ENCODE measurements around the gene CHKA.

CHKA gene

GRCh38 chr11:68020575-68020974 lies 100.6 kb downstream of the CHKA start:
- DNase-seq = no peak
- H3K27me3 Mint-ChIP-seq = peaks cover 4% of the 10 kb centered on the region
- no peak overlapping the region for H3K4me3 Mint-ChIP-seq
- H3K9me3 Mint-ChIP-seq = no peaks in the 10 kb centered on the region
- H3K27ac Mint-ChIP-seq = no peak overlapping the region
- no peaks in the 10 kb centered on the region for H3K4me1 Mint-ChIP-seq
- CTCF ChIA-PET = no interaction called here
- H3K36me3 Mint-ChIP-seq = no peaks in the 10 kb centered on the region

- Mint-ChIP-seq H3K4me1 (no peaks in the 10 kb centered on the region), H3K27me3 (peaks cover 4% of the 10 kb centered on the region), H3K9me3 (no peaks in the 10 kb centered on the region), H3K36me3 (no peaks in the 10 kb centered on the region), H3K4me3 (no peak overlapping the region), H3K27ac (no peak overlapping the region)
- DNase-seq = no peak
- CTCF ChIA-PET = no interaction called here
Observed at GRCh38 chr11:68019486-68019885, 101.7 kb downstream of the CHKA start.

GRCh38 chr11:68018730-68019190 lies 102.4 kb downstream of the CHKA start:
- H3K4me1 Mint-ChIP-seq = no peaks in the 10 kb centered on the region
- no peak overlapping the region for H3K27ac Mint-ChIP-seq
- H3K4me3 Mint-ChIP-seq = no peak overlapping the region
- H3K36me3 Mint-ChIP-seq = no peaks in the 10 kb centered on the region
- CTCF ChIA-PET = no interaction called here
- peaks cover 4% of the 10 kb centered on the region for H3K27me3 Mint-ChIP-seq
- no peak for DNase-seq
- no peaks in the 10 kb centered on the region for H3K9me3 Mint-ChIP-seq

GRCh38 chr11:68017980-68018729 lies 103.0 kb downstream of the CHKA start:
- no peak overlapping the region for H3K27ac Mint-ChIP-seq
- DNase-seq = no peak
- no peak overlapping the region for H3K4me3 Mint-ChIP-seq
- H3K36me3 Mint-ChIP-seq = no peaks in the 10 kb centered on the region
- H3K4me1 Mint-ChIP-seq = no peaks in the 10 kb centered on the region
- no peaks in the 10 kb centered on the region for H3K9me3 Mint-ChIP-seq
- CTCF ChIA-PET = no interaction called here
- H3K27me3 Mint-ChIP-seq = peaks cover 4% of the 10 kb centered on the region

GRCh38 chr11:68016904-68017817 lies 104.0 kb downstream of the CHKA start:
- peaks cover 4% of the 10 kb centered on the region for H3K27me3 Mint-ChIP-seq
- CTCF ChIA-PET = no interaction called here

GRCh38 chr11:68016161-68016903 lies 104.9 kb downstream of the CHKA start:
- H3K36me3 Mint-ChIP-seq = no peaks in the 10 kb centered on the region
- CTCF ChIA-PET = no interaction called here
- peaks cover 4% of the 10 kb centered on the region for H3K27me3 Mint-ChIP-seq
- no peak for DNase-seq
- no peaks in the 10 kb centered on the region for H3K9me3 Mint-ChIP-seq
- no peak overlapping the region for H3K4me3 Mint-ChIP-seq
- H3K4me1 Mint-ChIP-seq = no peaks in the 10 kb centered on the region
- H3K27ac Mint-ChIP-seq = no peak overlapping the region

More at GRCh38 chr11:68016904-68017817, 104.0 kb downstream of the CHKA start:
- Mint-ChIP-seq H3K27ac (no peak overlapping the region), H3K4me3 (no peak overlapping the region), H3K9me3 (no peaks in the 10 kb centered on the region), H3K36me3 (no peaks in the 10 kb centered on the region), H3K4me1 (no peaks in the 10 kb centered on the region)
- no peak for DNase-seq

GRCh38 chr11:68015467-68015866 lies 105.7 kb downstream of the CHKA start:
- H3K4me1 Mint-ChIP-seq = no peaks in the 10 kb centered on the region
- peaks cover 4% of the 10 kb centered on the region for H3K27me3 Mint-ChIP-seq
- H3K4me3 Mint-ChIP-seq = no peak overlapping the region
- DNase-seq = no peak
- H3K27ac Mint-ChIP-seq = no peak overlapping the region
- no peaks in the 10 kb centered on the region for H3K36me3 Mint-ChIP-seq
- CTCF ChIA-PET = no interaction called here
- no peaks in the 10 kb centered on the region for H3K9me3 Mint-ChIP-seq

- H3K27me3 Mint-ChIP-seq = peaks cover 9% of the 10 kb centered on the region
Observed at GRCh38 chr11:68014947-68015447, 106.2 kb downstream of the CHKA start.

GRCh38 chr11:68014157-68014946 lies 106.8 kb downstream of the CHKA start:
- no peaks in the 10 kb centered on the region for H3K9me3 Mint-ChIP-seq

More at GRCh38 chr11:68014947-68015447, 106.2 kb downstream of the CHKA start:
- no peak overlapping the region for H3K27ac Mint-ChIP-seq
- no peak for DNase-seq
- H3K4me1 Mint-ChIP-seq = peaks cover 1% of the 10 kb centered on the region
- CTCF ChIA-PET = no interaction called here
- no peak overlapping the region for H3K4me3 Mint-ChIP-seq
- H3K36me3 Mint-ChIP-seq = no peaks in the 10 kb centered on the region
- no peaks in the 10 kb centered on the region for H3K9me3 Mint-ChIP-seq

GRCh38 chr11:68013611-68014156 lies 107.5 kb downstream of the CHKA start:
- H3K27ac Mint-ChIP-seq = no peak overlapping the region
- peaks cover 14% of the 10 kb centered on the region for H3K4me1 Mint-ChIP-seq
- DNase-seq = no peak

More at GRCh38 chr11:68014157-68014946, 106.8 kb downstream of the CHKA start:
- Mint-ChIP-seq H3K4me3 (no peak overlapping the region), H3K27ac (no peak overlapping the region), H3K36me3 (no peaks in the 10 kb centered on the region), H3K4me1 (peaks cover 7% of the 10 kb centered on the region), H3K27me3 (peaks cover 10% of the 10 kb centered on the region)
- DNase-seq = no peak
- CTCF ChIA-PET = interaction anchor here (0.5 kb wide), 1 partner anchor 191 kb away, joined by 4 read pairs; no protein-coding TSS in a partner anchor

GRCh38 chr11:68012843-68013610 lies 108.2 kb downstream of the CHKA start:
- H3K9me3 Mint-ChIP-seq = no peaks in the 10 kb centered on the region
- no peak overlapping the region for H3K4me3 Mint-ChIP-seq
- H3K27ac Mint-ChIP-seq = no peak overlapping the region
- H3K4me1 Mint-ChIP-seq = peaks cover 14% of the 10 kb centered on the region
- H3K27me3 Mint-ChIP-seq = peaks cover 18% of the 10 kb centered on the region
- CTCF ChIA-PET = no interaction called here
- no peak for DNase-seq
- no peaks in the 10 kb centered on the region for H3K36me3 Mint-ChIP-seq

More at GRCh38 chr11:68013611-68014156, 107.5 kb downstream of the CHKA start:
- H3K4me3 Mint-ChIP-seq = no peak overlapping the region
- CTCF ChIA-PET = no interaction called here
- H3K27me3 Mint-ChIP-seq = peaks cover 17% of the 10 kb centered on the region
- no peaks in the 10 kb centered on the region for H3K9me3 Mint-ChIP-seq
- no peaks in the 10 kb centered on the region for H3K36me3 Mint-ChIP-seq

GRCh38 chr11:68012044-68012842 lies 108.9 kb downstream of the CHKA start:
- no peak for DNase-seq
- CTCF ChIA-PET = no interaction called here

More at GRCh38 chr11:68012044-68012842, 108.9 kb downstream of the CHKA start:
- Mint-ChIP-seq H3K27ac (no peak overlapping the region), H3K27me3 (peaks cover 18% of the 10 kb centered on the region), H3K36me3 (no peaks in the 10 kb centered on the region), H3K4me1 (peaks cover 14% of the 10 kb centered on the region), H3K9me3 (no peaks in the 10 kb centered on the region), H3K4me3 (no peak overlapping the region)
